Measurements from ENCODE around the gene COA4.

The COA4 gene

GRCh38 chr11:73878771-73879170 lies 2.1 kb upstream of the COA4 start:
- TF ChIP-seq ZFP3 (CRISPR knock-in tag; IDR thresholded peaks at IDR 0.05): no peak
- TF ChIP-seq ZNF70 (CRISPR knock-in tag; IDR thresholded peaks at IDR 0.05): no peak
- TF ChIP-seq PATZ1 (CRISPR knock-in tag; IDR thresholded peaks at IDR 0.05; ENCODE audit: borderline replicate concordance): no peak
- no peak for TF ChIP-seq BACH2 (CRISPR knock-in tag; IDR thresholded peaks at IDR 0.05; ENCODE audit: borderline replicate concordance)
- no peak for TF ChIP-seq TCF4 (CRISPR knock-in tag; IDR thresholded peaks at IDR 0.05; ENCODE audit: borderline replicate concordance)
- no peak for TF ChIP-seq OSR1 (CRISPR knock-in tag; IDR thresholded peaks at IDR 0.05)
- no peak for TF ChIP-seq RARB (CRISPR knock-in tag; IDR thresholded peaks at IDR 0.05)
- no peak for TF ChIP-seq ZC3H10 (CRISPR knock-in tag; IDR thresholded peaks at IDR 0.05)
- no peak for TF ChIP-seq ISL1 (CRISPR knock-in tag; IDR thresholded peaks at IDR 0.05)
- TF ChIP-seq CREB5 (CRISPR knock-in tag; IDR thresholded peaks at IDR 0.05; ENCODE audit: low read depth): no peak
- no peak for TF ChIP-seq CSDC2 (CRISPR knock-in tag; IDR thresholded peaks at IDR 0.05)
- no peak for TF ChIP-seq TOX (CRISPR knock-in tag; IDR thresholded peaks at IDR 0.05; ENCODE audit: borderline replicate concordance)
- no peak for TF ChIP-seq GLIS3 (CRISPR knock-in tag; IDR thresholded peaks at IDR 0.05)
- TF ChIP-seq TSHZ2 (CRISPR knock-in tag; IDR thresholded peaks at IDR 0.05): no peak
- TF ChIP-seq POU6F1 (CRISPR knock-in tag; IDR thresholded peaks at IDR 0.05; ENCODE audit: borderline replicate concordance, low read depth): no peak
- TF ChIP-seq ARNTL (CRISPR knock-in tag; IDR thresholded peaks at IDR 0.05; ENCODE audit: borderline replicate concordance, low read depth): no peak
- TF ChIP-seq ESRRG (CRISPR knock-in tag; IDR thresholded peaks at IDR 0.05): no peak
- TF ChIP-seq ZNF8 (CRISPR knock-in tag; IDR thresholded peaks at IDR 0.05): no peak
- TF ChIP-seq SNAI2 (CRISPR knock-in tag; IDR thresholded peaks at IDR 0.05): no peak
- TF ChIP-seq ZFP30 (CRISPR knock-in tag; IDR thresholded peaks at IDR 0.05): no peak
- no peak for ATAC-seq

GRCh38 chr11:73875840-73876239 lies 806 bp downstream of the COA4 start:
- ATAC-seq: 0 out of 3 replicates have a peak, but pooled peaks have one; percentile 5
- TF ChIP-seq TSHZ2 (CRISPR knock-in tag; IDR thresholded peaks at IDR 0.05): no peak
- no peak for TF ChIP-seq TCF4 (CRISPR knock-in tag; IDR thresholded peaks at IDR 0.05; ENCODE audit: borderline replicate concordance)
- TF ChIP-seq ZNF565 (CRISPR knock-in tag; conservative IDR thresholded peaks at IDR 0.05; ENCODE audit: low read depth): no peak
- TF ChIP-seq TOX (CRISPR knock-in tag; IDR thresholded peaks at IDR 0.05; ENCODE audit: borderline replicate concordance): no peak
- TF ChIP-seq SNAI2 (CRISPR knock-in tag; IDR thresholded peaks at IDR 0.05): no peak
- no peak for TF ChIP-seq ZFP3 (CRISPR knock-in tag; IDR thresholded peaks at IDR 0.05)
- no peak for TF ChIP-seq CSDC2 (CRISPR knock-in tag; IDR thresholded peaks at IDR 0.05)
- no peak for TF ChIP-seq ESRRG (CRISPR knock-in tag; IDR thresholded peaks at IDR 0.05)
- no peak for TF ChIP-seq CSRNP3 (CRISPR knock-in tag; IDR thresholded peaks at IDR 0.05)
- no peak for TF ChIP-seq RARB (CRISPR knock-in tag; IDR thresholded peaks at IDR 0.05)
- TF ChIP-seq BACH2 (CRISPR knock-in tag; IDR thresholded peaks at IDR 0.05; ENCODE audit: borderline replicate concordance): no peak

All from SK-N-SH treated with all-trans-retinoic acid at 6 μM for 48 hours (cell line).